Ascending aorta (tissue), 2 donors: ENCODE data around the gene ZNF439. TPM values are rescaled to one million over a fixed set of nuclear protein-coding genes. Genes with fewer than 3 reads are reported as not detected.
A peak's percentile ranks its signal among the peaks of the same experiment; 100 is the strongest.
"Not testable (repeated sequence)": the region's sequence is repeated elsewhere in the genome, so short reads cannot be mapped to it uniquely, and the experiment has no call there.

Source experiments
- DNase-seq, 2 donors: peaks; one replicate each; pipeline ENCODE4 v3.0.0-alpha.2; 2019; ENCODE audit warnings: low spot score in 2 of 2
- H3K27ac ChIP-seq, 2 donors: fragments of 200-600 bp; sonication (generic); one replicate each; pipeline ENCODE4 v1.5.1; 2016 to 2017; ENCODE audit warnings: mild to moderate bottlenecking in 1 of 2
- H3K27me3 ChIP-seq: fragments of 200-600 bp; sonication (generic); one replicate; pipeline ENCODE4 v1.5.1; 2017
- H3K36me3 ChIP-seq, 2 donors: fragments of 200-600 bp; sonication (generic); one replicate each; pipeline ENCODE4 v1.5.1; 2016
- H3K4me1 ChIP-seq, 2 donors: fragments of 200-600 bp; sonication (generic); one replicate each; pipeline ENCODE4 v1.5.1; 2016 to 2017; ENCODE audit warnings: mild to moderate bottlenecking in 1 of 2
- H3K4me3 ChIP-seq, 2 donors: fragments of 200-600 bp; sonication (generic); one replicate each; pipeline ENCODE4 v1.5.1; 2016 to 2017; ENCODE audit warnings: mild to moderate bottlenecking in 1 of 2
- H3K9me3 ChIP-seq, 2 donors: fragments of 200-600 bp; sonication (generic); one replicate each; pipeline ENCODE4 v1.5.1; 2016
- intact Hi-C: fragments of 100-400 bp; cut with DNase I; formaldehyde crosslinking; loops from one replicate; pipeline ENCODE4 v1.15.1; 2023
- total RNA-seq: library from RNA; depleted of rRNA; stranded (reverse); fragments of >200 nt; gene quantifications from one replicate; pipeline ENCODE4 v1.1.0, GENCODE V29; 2016
- TF ChIP-seq, protein P1 (sequence below), 3 experiments: fragments of 200-600 bp in 2 of 3; fragments of 450-650 bp in 1 of 3; sonication (generic) in 2 of 3; IDR thresholded peaks; one replicate each; pipeline ENCODE4 v1.5.1; 2016 to 2019; ENCODE audit warnings: antibody characterized with exemption in 3 of 3, mild to moderate bottlenecking in 1 of 3, moderate library complexity in 1 of 3

Gene ZNF439
- total RNA-seq, 1 donor from 2014 or later: 2.3 TPM

DNA sequence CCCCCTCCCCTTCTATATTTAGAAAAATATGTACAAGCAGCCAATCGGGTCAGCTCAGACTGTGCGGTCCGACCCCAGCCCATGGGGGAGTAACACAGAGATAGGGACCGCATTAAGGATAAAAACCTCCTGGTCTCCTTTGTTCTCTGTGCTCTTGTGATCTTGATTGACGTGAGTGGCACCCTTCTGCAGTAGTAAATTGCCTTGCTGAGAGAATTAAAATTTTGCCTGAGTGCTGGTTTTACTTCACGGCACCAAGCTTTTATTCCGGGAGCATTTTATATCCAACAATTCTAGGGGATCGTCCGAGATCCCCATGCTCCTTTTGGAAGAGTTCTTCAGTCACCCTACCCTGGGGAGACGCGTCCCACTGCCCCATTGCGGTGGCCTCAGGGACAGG, 32.1 kb downstream of the ZNF439 start:
- Histone ChIP-seq H3K4me1 (no peaks in the 10 kb centered on the region), H3K9me3 (no peaks in the 10 kb centered on the region), H3K4me3 (no peak overlapping the region), H3K36me3 (no peaks in the 10 kb centered on the region), H3K27ac (no peak overlapping the region), H3K27me3 (no peaks in the 10 kb centered on the region)
- intact Hi-C loops: loop anchor here (2.0 to 5.0 kb wide), 2 partner anchors 82 to 260 kb away; partner anchors contain the start of gene ZNF20
- TF ChIP-seq, protein P1, sequence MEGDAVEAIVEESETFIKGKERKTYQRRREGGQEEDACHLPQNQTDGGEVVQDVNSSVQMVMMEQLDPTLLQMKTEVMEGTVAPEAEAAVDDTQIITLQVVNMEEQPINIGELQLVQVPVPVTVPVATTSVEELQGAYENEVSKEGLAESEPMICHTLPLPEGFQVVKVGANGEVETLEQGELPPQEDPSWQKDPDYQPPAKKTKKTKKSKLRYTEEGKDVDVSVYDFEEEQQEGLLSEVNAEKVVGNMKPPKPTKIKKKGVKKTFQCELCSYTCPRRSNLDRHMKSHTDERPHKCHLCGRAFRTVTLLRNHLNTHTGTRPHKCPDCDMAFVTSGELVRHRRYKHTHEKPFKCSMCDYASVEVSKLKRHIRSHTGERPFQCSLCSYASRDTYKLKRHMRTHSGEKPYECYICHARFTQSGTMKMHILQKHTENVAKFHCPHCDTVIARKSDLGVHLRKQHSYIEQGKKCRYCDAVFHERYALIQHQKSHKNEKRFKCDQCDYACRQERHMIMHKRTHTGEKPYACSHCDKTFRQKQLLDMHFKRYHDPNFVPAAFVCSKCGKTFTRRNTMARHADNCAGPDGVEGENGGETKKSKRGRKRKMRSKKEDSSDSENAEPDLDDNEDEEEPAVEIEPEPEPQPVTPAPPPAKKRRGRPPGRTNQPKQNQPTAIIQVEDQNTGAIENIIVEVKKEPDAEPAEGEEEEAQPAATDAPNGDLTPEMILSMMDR (IDR thresholded peaks at IDR 0.05): no peak
- DNase-seq: no peak

DNA sequence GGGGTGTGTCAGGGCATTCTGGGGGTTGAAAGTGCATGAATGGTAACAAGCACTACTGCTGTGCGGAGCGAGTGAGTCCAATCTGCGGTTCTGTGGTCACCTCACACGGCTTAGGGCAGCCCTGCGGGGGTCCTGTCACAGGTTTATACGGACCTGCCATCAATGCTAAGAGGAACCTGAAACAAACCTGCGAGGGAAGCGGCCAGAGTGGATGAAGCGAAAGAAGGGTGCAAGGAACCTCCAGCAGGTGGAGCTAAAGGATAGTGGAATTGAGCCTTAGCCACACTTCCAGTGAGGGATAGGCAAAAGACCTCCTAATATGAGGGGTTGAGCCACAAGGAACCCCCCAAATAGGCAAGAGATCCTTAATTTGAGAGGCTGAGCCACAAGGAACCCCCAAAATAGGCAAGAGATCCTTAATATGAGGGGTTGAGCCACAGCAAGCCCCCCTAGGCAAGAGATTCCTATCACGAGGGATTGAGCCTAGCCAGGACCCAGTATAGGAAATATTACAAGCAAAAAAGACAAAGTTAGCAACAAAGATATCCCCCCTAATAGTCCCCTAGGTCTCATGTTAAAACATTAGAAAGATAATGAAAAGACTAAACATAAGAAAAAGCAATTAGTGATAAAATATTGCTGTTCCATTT, 32.8 kb downstream of the ZNF439 start:
- no peak overlapping the region for H3K4me3 ChIP-seq
- no peak for DNase-seq
- no peaks in the 10 kb centered on the region for H3K27me3 ChIP-seq
- no peaks in the 10 kb centered on the region for H3K9me3 ChIP-seq
- H3K4me1 ChIP-seq: no peaks in the 10 kb centered on the region
- no peaks in the 10 kb centered on the region for H3K36me3 ChIP-seq
- intact Hi-C loops: loop anchor here (1.0 to 5.0 kb wide), 3 partner anchors 81 to 260 kb away; partner anchors contain the start of gene ZNF20
- no peak overlapping the region for H3K27ac ChIP-seq
- TF ChIP-seq, protein P1 (IDR thresholded peaks at IDR 0.05): peak; percentile 37 to 63 (median 47)

DNA sequence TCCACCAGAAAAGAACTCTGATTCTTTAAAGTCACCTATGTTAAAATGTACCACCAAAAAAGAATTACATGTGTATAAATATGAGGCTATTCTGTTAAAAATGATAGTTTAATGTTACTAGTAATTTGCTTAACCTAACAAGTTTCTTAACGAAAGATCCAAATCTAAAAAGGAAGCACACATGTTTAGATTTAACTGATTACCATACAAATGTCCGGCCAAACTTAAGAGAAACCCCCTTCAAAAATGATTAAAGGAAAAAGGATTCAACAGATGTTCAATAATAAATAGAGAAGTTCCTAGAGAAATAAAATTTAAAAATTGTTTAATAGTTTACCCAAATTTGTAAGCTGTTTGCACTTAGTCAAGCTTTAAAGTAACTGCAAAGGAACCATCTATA, 34.1 kb downstream of the ZNF439 start:
- intact Hi-C loops: loop anchor here (5.0 kb wide), 1 partner anchor 80 kb away; no protein-coding TSS in a partner anchor
- no peaks in the 10 kb centered on the region for H3K4me1 ChIP-seq
- H3K9me3 ChIP-seq: no peaks in the 10 kb centered on the region
- TF ChIP-seq, protein P1 (IDR thresholded peaks at IDR 0.05): no peak
- no peak overlapping the region for H3K4me3 ChIP-seq
- no peaks in the 10 kb centered on the region for H3K36me3 ChIP-seq
- DNase-seq: no peak
- no peak overlapping the region for H3K27ac ChIP-seq
- H3K27me3 ChIP-seq: no peaks in the 10 kb centered on the region

DNA sequence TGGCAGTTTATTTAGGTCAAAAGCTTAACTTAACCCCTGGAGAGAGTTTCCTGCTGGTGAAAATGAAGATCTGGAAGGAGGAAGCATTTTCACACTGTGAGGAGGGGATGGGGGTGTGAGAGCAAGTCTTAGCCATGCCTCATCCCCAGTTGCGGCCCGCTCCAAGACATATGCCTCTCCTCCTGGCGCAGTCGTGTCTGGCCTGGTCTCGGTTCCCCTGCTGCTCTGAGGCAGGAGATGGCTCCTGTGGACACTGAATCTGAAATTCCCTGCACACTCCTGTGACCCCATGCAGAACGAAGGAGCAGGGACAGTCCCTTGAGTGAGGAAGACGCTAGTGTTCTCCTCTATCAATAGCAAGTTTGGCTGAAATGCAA, 38.7 kb downstream of the ZNF439 start:
- H3K9me3 ChIP-seq: no peaks in the 10 kb centered on the region
- H3K36me3 ChIP-seq: no peaks in the 10 kb centered on the region
- peak overlapping the region; percentile 72 to 80 for H3K4me3 ChIP-seq
- no peak for DNase-seq
- H3K27ac ChIP-seq: peak overlapping the region; percentile 88 to 91
- H3K4me1 ChIP-seq: peaks cover 0 to 7% of the 10 kb centered on the region in 2 donors
- intact Hi-C loops: loop anchor here (2.0 to 5.0 kb wide), 2 partner anchors 38 to 90 kb away; partner anchors contain the start of genes ZNF491 and ZNF700
- no peaks in the 10 kb centered on the region for H3K27me3 ChIP-seq
- TF ChIP-seq, protein P1 (IDR thresholded peaks at IDR 0.05): no peak

DNA sequence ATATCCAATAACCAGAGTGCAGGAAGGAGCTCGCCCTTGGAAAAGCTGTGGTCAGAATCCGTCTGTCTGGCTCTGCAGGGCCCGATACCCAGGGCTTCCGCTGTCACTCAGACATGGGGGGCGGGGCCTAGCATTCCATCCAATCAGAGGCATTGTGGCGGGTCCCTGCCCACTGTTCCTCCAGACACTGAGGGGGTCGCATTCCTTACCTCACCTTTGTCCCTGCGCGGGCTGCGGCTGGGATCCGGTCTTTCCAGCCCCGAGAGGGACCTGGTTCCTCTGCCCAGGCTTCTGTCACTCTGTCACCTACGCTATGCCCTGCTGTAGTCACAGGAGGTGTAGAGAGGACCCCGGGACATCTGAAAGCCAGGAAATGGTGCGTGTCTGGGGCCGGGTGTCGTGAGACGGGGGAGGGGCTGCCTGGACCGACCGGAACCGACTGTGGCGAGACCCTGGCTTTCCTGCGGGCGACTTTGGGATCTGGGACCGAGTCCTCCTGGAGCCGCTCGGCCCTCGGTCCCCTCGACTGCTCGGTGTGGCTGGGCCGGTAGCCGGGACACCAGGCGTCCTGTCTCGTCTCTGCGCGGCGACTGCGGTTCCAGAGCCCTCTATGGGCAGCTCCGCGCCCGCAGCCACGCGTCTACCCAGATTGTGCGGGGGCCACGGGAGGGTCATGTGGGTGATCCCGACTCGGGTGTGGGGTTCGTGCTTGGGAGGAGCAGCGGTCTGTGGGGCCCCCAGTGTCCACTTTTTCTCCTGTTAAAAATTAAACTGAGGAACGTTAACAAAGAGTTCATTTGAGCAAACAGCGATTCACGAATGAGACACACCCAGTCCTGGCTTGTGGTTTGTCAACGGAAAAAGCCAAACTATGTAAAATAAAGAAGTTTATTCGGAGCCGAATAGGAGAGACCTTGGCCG, 39.3 kb downstream of the ZNF439 start, which contains the start of gene ZNF69:
Gene ZNF69, plus strand, starts transcription at position 172 of the 921 bp plus-strand sequence. Its CDS starts 142 bp downstream, at position 314.
- Histone ChIP-seq H3K9me3 (no peaks in the 10 kb centered on the region), H3K27ac (peak within 1 kb of the TSS; percentile 88 to 91), H3K27me3 (no peaks in the 10 kb centered on the region), H3K4me1 (peaks cover 0 to 7% of the 10 kb centered on the region in 2 donors), H3K4me3 (peak within 1 kb of the TSS; percentile 72 to 80), H3K36me3 (no peaks in the 10 kb centered on the region)
- TF ChIP-seq, protein P1 (IDR thresholded peaks at IDR 0.05): peak in 1 of 3 experiments; percentile 40
- intact Hi-C loops: loop anchor here (2.0 to 5.0 kb wide), 2 partner anchors 37 to 91 kb away; partner anchors contain the start of genes ZNF491 and ZNF700
- DNase-seq: peak; percentile 59 to 92

DNA sequence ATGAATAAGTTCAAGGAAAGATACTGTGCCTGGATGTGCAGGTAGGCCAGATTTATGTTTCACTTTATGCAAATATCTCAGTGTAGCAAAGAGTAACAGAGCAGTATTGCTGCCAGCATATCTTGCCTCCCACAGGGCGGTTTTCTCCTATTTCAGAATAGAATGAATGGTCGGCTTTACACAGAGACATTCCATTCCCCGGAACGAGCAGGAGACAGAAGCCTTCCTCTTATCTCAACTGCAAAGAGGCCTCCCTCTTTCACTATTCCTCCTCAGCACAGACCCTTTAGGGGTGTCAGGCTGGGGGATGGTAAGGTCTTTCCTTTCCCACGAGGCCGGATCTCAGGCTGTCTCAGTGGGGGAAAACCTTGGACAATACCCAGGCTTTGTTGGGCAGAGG, 41.4 kb downstream of the ZNF439 start:
- not testable (repeated sequence) for H3K4me3 ChIP-seq, H3K27ac ChIP-seq, H3K9me3 ChIP-seq, DNase-seq, H3K4me1 ChIP-seq, H3K36me3 ChIP-seq, H3K27me3 ChIP-seq
- intact Hi-C loops: loop anchor here (5.0 kb wide), 1 partner anchor 93 kb away; the partner anchor contains the start of gene ZNF491
